NB4 (cell line): ENCODE data around the gene PLXDC2.

Source experiments
- CTCF ChIP-seq: IDR thresholded peaks from one replicate; pipeline ENCODE4 v1.5.1; 2012; ENCODE audit warnings: low read depth, low read length
- POLR2A ChIP-seq: IDR thresholded peaks from 2 replicates; pipeline ENCODE4 v1.6.1; 2011; ENCODE audit warnings: mild to moderate bottlenecking; ENCODE audit not compliant: insufficient read length; ENCODE audit errors: extremely low read depth

- TF ChIP-seq CTCF (no peak), POLR2A (no peak)
Measured at GRCh38 chr10:19789607-19790006, 26.6 kb upstream of the PLXDC2 start.
